ENCODE data around the gene SLC32A1.
A peak's percentile ranks its signal among the peaks of the same experiment; 100 is the strongest.

Gene SLC32A1

DNA sequence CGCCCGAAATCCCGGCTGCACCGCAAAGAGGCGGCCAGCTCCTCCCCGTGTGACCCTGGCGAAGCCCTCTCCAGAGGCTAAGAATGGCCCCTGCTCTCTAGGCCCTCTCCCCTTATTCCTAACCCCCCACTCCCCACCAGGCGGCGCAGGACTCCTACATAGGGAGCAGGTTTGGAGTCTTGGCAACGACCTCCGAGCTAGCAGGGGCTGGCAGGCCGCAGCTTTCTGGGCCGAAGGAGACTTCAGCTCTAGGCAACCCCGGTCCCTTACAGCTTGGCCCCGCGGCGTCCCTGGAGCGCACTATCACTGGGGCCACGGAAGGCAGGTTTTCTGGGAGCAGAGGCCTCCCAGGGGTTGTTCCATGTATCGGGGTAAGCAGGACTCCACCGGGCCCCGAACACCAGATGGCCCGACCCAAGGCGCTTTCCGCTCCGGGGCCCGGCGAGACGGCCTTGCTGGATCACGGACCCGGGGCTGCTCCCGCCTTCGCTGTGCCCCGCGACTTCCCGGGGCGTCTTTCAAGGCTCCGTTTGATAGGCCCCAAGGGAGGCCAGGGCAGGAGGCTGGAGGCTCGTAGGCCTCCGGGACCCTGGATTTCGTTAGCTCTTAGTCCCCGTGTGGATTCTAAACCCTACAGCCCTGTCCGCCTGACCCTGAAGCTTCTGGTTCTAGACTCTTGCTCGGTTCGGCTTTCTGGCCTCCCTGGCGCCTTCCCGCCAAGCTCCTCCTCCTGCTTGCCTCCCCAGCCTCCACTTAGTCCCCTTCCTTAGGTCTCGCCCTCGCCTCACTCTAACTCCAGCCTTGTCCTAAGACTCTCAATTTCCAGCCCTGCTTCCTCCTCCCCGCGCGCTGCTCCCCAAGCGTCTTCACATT is 1.9 kb downstream of the SLC32A1 start:
- DNase-seq, result peak; percentile 22

DNA sequence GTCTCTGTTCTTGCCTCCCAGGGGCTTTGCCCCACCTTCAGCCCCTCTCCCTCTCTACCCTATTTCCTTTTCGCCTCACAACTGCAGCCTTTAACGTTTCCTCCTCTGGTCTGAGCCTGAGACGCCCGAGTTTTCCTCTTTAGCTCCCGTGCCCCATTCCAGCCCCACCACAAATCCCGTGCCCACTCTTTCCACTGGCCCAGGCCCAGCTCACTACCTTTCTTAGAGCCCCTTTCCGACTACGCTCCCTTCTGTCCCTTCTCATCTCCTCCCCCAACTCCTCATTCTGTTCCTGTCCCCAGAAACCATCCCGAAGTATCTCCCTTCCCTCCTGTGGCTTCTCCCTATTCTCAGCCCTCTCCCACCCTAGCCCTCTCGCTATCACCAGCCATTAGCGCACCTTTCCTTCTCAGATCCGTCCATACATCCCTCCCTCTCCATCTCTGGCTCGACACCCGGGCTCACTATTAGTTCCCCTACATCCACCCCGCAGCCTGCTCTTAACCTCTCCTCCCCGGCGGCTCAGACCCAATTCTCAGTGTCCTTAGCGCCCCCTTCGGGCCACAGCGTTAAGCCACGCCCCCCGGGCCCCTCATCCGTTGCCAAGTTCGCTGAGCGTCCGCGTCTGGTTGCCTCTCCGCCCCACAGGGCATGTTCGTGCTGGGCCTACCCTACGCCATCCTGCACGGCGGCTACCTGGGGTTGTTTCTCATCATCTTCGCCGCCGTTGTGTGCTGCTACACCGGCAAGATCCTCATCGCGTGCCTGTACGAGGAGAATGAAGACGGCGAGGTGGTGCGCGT is 2.7 kb downstream of the SLC32A1 start:
- peak; percentile 26 for DNase-seq

DNA sequence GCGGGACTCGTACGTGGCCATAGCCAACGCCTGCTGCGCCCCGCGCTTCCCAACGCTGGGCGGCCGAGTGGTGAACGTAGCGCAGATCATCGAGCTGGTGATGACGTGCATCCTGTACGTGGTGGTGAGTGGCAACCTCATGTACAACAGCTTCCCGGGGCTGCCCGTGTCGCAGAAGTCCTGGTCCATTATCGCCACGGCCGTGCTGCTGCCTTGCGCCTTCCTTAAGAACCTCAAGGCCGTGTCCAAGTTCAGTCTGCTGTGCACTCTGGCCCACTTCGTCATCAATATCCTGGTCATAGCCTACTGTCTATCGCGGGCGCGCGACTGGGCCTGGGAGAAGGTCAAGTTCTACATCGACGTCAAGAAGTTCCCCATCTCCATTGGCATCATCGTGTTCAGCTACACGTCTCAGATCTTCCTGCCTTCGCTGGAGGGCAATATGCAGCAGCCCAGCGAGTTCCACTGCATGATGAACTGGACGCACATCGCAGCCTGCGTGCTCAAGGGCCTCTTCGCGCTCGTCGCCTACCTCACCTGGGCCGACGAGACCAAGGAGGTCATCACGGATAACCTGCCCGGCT is 3.4 kb downstream of the SLC32A1 start:
- DNase-seq, result no peak

DNA sequence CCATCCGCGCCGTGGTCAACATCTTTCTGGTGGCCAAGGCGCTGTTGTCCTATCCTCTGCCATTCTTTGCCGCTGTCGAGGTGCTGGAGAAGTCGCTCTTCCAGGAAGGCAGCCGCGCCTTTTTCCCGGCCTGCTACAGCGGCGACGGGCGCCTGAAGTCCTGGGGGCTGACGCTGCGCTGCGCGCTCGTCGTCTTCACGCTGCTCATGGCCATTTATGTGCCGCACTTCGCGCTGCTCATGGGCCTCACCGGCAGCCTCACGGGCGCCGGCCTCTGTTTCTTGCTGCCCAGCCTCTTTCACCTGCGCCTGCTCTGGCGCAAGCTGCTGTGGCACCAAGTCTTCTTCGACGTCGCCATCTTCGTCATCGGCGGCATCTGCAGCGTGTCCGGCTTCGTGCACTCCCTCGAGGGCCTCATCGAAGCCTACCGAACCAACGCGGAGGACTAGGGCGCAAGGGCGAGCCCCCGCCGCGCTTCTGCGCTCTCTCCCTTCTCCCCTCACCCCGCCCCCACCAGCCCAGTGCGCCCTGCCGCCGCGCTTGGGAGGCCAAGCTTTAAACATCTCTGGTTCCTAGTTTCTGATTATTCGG is 4.0 kb downstream of the SLC32A1 start:
- DNase-seq, result no peak

DNA sequence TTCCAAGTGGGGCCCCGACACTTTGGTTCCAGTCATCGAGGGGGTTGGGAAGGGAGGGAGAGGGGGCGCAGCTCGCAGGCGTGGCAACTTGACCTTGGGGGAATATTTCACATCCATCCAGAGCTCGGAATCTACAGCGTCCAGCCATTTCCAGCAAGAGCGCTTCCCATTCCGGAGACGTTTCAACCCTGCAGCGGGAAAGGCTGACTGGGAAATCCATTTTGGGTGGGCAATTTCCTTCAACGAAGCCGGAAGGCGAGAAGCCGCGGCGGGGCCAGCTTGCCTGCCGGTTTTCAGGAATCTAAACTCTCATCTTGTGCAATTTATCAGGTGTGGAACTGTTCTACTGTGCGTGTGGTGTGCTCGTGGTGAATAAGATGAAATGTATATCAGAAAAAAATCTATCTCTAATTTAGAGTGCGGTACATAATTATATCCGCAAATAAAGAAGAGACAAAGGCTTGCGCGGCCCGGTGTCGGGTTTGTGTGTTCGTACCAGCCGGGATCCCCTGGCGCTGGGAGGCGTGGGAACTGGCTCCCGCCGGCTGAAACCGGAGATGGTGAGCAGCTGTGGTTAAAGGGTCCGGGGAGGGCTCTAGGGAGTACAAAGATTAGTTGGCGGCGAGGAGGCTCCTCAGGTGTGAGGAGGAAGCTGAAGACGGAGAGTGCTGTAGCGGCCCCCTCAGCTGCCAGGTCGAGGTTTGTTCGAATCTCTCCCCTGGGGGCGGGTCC is 4.8 kb downstream of the SLC32A1 start:
- no peak for DNase-seq

DNA sequence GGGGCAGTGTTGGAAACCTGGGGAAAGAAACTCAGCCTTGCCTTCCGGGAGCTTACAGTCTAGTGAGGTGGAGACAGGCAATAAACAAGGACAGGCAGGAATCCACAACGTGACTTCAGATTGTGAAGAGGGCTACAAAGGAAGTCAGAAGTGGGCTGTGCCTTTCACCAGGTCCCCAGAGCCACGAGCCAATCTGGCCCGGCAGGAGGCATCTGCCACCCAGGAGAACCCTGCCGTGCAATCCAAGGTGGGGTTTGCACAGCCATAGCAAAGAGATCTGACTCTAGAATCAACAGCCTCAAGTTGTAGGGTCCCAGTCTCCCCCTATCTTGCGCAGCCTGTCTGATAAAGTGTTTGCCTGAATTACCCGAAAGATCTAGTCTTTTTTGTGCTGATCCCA is 5.5 kb downstream of the SLC32A1 start:
- DNase-seq, result no peak

DNA sequence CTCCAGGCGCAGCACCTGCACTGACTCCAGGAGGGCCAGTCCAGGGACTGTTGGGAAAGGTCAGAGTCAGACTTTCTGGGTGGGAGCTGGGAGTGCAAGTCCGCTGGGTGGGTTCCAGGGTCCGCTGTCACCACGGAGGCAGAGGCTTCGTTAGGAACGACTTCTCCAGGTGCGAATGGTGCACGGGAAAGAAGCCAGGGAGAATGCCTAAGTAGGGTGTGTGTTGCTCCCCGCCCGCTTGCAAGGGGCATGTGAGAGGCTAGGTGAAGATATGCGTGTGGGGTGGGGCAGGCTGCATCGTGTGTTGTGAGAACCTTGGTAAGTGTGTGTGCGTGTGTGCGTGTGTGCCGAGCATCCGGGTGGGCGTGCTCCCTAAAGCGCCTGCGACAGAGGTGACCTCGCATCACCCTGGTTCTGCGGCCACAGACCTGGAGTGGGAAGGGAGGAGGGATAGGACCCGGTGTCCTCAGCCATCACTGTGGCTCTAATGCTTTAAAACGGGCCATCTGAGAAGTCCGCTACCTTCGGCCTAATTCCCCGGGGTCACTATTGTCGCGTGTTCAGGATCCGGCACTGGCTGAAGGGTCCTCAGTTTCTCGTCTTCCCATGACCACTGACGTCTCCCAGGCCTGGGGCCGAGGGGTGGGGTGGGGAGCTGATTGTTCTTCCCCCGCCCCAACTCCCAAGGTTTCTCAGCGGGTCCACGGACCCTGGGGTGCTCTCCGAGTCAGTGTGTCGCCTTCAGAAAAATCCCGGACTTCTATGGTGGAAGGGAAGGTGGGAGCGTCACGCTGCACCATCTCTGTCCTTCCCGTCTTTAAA is 6.1 kb downstream of the SLC32A1 start:
- DNase-seq, result no peak

DNA sequence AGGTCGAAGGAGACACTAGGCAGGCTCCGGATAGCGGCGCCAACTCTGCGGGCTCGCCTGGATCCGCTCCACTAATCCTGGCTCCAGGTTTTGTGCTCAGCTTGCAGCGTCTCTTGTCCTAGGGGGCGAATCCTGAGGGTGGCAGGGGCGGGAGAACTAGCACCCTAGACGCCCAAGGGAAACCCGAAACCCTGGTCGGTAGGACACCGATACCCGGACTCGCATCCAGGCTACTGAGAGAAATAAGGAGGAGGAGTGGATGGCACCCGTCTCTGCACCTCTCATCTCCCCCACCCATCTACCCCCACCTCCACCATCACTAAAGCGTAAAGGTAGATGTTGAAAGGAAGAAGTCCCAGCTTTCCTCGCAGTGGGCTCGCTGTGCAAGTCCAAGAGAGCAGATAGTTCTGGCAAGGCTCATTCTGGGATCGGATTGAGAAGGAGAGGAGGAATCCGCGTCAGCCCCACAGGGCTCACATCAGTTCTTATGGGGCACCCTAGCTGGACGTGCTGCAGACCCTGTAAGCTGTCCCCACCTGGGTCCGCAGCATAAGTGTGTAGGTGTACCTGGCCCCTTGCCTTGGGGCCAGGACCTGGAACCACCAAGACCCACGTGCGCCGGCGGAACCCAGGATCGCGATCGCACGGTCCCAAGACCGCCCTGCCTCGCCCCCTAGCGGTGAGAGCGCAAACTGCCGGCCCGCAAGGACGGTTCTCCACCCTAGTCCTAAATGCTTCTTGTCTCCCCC is 6.9 kb downstream of the SLC32A1 start:
- DNase-seq, result peak; percentile 54

DNA sequence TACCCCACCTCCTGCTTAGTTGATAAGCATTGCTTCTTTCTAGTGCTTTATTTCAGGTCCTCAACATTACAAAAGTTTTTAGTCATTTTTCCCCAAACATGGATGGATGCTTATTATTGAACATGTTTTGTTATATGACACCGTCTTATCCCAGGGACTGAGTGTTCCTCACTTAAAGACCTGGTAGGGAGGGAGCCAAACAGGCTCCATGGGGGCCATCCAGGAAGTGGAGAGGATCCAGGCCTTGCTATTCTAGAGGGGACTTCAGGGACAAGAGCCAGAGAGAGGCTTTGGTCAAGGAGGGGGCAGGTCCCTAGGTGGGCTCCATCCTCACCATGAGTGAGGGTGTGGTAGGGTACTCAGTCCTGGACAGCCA is 7.4 kb downstream of the SLC32A1 start:
- DNase-seq, result no peak

DNA sequence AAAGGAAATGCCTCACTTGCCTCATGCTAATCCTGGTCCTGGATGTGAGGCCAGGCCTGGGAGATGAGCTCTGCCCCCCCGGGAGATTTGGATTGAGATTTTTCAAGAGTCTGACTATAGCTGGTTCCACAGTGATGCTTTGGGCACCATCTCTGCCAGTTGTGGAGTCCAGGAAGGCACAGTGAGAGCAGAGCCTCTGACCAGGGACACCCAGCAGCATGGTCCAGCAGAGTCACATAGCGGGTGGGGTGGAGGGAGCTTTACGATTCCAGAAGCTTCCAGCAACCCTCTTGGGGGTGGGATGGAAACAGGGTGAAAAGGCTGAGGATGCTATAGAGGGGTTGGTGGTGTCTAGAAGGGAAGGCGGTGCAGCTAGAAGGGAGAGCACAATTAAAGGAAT is 8.7 kb downstream of the SLC32A1 start:
- no peak for DNase-seq

DNA sequence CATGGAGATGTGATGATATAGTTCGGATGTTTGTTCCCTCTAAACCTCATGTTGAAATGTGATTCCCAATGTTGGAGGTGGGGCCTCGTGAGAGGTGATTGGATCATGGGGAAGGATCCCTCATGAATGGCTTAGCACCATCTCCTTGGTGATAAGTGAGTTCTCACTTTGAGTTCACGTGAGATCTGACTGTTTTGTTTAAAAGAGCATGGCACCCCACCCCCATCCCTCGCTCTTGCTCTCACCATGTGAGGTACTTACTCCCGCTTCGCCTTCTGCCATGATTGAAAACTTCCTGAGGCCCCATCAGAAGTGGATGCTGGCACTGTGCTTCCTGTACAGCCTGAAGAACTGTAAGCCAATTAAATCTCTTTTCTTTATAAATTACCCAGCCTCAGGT is 10.9 kb downstream of the SLC32A1 start:
- no peak for DNase-seq

DNA sequence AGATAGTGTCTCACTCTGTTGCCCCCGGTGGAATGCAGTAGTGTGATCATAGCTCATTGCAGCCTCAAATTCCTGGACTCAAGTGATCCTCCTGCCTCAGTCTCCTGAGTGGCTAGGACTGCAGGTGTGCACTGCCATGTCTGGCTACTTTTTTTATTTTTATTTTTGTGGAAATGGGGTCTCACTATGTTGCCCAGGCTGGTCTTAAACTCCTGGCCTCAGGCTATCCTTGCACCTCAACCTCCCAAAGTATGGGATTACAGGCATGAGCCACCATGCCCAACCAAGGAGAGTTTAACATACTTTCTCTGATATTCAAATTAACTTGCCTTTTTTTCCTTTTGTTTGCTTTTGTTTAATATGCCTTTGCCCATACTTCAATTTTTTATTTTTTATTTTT is 13.6 kb downstream of the SLC32A1 start:
- DNase-seq, result no peak

DNA sequence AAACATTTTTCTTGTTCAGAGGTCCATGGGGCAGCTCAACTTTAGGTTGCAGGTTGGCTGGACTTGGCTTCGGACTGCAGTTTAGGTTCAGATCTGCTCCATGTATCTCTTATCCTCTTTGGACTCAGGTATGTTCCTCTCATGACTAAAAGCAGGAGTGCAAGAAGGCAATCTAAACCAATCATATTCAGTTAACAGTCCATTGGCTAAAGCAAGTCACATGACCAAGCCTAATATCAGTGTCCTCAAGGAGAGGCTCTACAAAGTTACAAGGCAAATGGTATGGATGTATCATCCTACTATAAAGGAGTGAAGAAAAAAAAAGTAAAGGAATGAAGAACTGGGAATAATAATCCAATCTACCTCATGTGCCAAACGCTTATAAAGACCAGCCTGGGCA is 21.5 kb downstream of the SLC32A1 start:
- DNase-seq, result no peak

DNA sequence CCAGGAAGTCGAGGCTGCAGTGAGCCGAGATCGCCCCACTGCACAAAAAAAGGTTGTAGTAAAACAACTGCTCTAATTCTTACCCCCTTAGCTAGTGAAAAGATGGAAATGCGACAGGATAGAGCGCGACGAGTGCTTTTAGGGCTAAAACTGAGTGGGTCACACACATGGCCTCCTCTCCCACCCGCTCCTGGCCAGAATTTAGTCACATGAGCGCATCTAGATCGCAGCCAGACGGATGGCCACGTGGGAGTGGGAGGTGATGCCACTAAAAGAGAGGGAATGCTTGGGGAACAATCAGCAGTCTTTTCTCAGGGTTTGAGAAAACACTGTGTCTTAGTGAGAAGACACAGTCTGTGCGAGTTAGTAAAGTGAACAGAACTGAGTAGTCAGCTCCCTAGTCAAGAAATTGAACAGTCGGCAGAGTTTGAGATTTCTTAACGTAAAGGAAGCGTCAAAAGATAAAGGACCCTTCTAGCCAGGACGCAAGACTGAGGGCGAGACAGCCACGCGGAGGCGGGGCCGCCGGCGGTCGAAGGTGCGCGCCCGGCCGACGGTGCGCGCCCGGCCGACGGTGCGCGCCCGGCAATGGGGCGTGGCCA is 23.3 kb downstream of the SLC32A1 start:
- DNase-seq, result no peak

DNA sequence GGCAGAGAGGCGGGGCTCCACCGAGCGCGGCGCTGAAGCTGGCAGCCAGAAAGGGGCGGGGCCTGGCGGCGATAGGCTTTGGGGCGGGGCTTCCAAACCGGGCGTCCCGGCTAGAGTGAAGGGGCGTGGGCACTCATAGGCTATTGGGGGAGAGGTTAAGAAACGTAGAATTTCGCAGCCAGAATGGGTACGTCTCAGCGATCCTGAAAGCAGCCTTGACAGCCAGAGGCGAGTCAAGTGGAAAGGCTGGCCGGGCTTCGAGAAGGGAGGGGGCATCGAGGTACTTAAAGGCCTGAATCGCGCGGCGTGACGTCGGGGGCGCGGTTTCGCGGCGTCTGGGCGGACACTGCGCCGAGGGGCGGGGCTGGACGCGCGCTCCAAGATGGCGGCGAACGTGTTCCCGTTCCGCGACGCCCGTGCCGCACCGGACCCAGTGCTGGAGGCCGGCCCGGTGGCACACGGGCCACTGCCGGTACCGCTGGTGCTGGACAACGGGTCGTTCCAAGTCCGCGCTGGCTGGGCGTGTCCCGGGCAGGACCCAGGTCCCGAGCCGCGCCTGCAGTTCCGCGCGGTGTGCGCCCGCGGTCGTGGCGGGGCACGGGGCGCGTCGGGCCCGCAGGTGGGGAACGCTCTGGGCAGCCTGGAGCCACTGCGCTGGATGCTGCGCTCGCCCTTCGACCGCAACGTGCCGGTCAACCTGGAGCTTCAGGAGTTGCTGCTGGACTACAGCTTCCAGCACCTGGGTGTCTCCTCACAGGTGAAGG is 24.0 kb downstream of the SLC32A1 start, which contains the start of gene ACTR5:
Gene ACTR5, plus strand, starts transcription at position 364 of the 764 bp plus-strand sequence. Its CDS starts 19 bp downstream, at position 383.
- DNase-seq, result peak; percentile 95

DNA sequence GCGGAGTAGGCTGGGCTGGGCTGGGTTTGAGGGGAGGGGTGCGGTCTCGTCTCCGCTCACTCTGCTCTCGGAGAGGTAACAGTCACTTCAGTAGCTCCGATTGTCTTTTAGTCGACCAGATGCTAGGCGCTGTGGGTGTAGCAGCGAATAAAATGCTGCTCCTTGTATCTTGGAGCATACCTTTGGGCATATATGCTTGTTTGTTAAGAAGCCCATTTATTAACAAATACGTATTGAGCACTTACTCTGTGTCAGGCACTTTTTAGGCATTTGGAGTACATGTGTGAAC is 24.5 kb downstream of the SLC32A1 start:
- no peak for DNase-seq

DNA sequence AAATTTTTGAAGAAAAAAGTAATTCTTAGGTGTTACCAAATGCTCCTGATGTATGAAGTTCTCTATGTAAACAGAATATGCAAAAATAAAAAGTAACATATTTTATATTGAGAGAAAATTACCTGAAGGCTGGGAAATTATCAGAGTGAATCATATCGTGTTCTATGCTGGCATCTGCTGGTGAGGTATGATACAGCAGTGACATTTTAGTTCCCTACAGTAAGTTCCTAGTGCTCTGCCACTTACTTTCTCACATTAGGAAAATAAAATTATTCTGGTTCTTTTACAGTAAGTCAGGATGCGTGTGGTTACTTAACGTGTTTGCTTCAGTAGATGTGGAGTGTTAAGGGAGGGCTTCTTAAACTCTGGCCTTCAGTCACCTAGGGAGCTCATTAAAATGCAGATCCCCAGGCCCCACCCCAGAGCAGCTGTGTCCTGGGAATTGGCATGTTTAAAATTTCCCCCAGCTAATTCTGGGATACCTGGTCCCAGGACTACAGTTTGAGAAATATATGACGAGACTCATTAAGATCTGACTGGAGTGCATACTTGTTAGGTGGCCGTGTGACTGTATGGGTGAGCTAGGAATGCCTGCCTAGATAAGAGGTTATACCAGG is 27.2 kb downstream of the SLC32A1 start:
- no peak for DNase-seq

DNA sequence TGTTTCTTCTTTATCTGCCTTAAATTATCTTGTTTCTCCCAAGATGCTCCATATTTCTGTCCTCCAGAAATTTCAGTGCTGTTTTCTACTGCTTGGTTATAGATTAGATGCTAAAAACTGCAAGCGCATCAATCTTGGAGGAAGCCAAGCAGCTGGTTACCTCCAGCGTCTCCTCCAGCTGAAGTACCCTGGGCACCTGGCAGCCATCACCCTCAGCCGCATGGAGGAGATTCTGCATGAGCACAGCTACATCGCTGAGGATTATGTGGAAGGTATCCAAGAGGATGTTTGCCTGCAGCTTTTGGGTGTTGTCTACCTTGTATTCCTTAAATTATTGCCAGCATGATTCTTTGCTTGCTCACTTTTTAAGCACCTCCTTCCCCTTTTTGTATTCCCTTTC is 27.7 kb downstream of the SLC32A1 start:
- DNase-seq, result no peak

DNA sequence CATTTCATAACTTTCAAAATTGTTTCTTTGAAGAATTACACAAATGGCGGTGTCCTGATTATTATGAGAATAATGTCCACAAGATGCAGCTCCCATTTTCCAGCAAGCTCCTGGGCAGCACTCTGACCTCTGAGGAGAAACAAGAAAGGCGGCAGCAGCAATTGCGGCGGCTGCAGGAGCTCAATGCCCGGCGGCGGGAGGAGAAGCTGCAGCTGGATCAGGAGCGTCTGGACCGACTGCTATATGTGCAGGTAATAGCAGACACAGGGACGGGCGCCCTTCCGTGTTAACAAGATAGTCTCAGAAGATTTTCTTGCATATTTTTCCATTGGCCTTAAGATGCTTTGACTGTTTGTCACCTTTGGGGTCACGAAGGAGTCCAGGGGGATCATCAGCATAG is 30.6 kb downstream of the SLC32A1 start:
- no peak for DNase-seq

Measured in effector CD8-positive, alpha-beta T cell (primary cell).